HT-29 (cell line): ENCODE measurements around the gene PROZ. TPM values are rescaled to one million over a fixed set of nuclear protein-coding genes. Genes with fewer than 3 reads are reported as not detected.

ENCODE experiments used
- DNase-seq: peaks from one replicate; pipeline ENCODE4 v3.0.0-alpha.2; 2015; ENCODE audit warnings: low spot score
- total RNA-seq: library from RNA; depleted of rRNA; stranded (reverse); fragments of >200 nt; shearing (Covaris generic); gene quantifications from 2 replicates; pipeline ENCODE4 v1.2.3, GENCODE V29; 2014

The PROZ gene
- total RNA-seq, 1 experiment from 2014 or later = not detected

DNA sequence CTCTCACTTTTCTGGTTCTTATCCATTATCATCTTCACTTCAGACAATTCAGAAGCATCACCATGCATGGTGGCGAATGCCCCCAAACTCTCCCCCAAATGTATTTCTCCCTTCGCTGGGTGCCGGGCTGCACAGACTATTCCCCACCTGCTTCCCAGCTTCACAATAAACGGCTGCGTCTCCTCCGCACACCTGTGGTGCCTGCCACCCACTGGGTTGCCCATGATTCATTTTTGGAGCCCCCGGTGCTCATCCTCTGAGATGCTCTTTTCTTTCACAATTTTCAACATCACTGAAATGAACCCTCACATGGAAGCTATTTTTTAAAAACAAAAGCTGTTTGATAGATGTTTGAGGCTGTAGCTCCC is 38.6 kb upstream of the PROZ start:
- DNase-seq = no peak

DNA sequence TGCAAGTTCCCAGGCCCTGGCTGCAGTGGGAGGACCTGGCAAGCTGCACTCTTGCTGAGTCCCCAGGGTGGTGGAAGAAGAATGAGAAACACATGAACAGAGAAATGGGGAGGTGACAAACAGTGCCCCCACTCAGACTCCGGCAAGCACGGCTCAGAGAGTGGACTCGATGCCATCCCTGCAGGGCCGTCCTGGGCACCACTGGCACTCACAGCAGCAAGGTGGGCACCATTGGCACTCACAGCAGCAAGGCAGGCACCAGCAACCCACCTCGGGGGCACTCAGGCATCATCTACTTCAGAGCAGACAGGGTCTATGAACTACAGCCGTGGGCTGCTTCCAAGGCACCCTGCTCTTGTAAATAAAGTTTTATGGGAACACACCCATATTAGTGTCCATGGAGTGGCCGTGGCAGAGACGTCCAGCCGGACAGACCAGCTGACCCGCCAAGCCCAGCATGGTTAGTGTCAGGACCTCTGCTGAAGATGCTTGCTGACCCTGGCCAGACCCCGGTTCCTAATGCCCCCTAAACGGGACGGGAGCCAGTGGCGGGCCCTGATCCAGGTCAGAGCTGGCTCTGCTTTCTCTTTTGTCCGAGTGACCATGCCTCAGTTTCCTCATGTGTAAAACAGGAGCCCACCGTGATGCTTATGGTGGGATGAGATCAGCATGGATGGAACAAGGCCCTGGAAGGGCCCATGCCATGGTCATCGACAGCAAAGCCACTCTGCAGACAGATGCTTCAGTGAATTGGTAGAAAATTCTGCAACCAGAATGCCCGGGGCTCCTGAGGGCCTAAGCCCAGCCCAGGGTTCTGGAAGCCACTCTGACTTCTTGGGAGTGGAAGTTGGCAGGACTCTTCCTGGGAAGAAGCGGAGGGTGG is 37.9 kb upstream of the PROZ start:
- DNase-seq = no peak

DNA sequence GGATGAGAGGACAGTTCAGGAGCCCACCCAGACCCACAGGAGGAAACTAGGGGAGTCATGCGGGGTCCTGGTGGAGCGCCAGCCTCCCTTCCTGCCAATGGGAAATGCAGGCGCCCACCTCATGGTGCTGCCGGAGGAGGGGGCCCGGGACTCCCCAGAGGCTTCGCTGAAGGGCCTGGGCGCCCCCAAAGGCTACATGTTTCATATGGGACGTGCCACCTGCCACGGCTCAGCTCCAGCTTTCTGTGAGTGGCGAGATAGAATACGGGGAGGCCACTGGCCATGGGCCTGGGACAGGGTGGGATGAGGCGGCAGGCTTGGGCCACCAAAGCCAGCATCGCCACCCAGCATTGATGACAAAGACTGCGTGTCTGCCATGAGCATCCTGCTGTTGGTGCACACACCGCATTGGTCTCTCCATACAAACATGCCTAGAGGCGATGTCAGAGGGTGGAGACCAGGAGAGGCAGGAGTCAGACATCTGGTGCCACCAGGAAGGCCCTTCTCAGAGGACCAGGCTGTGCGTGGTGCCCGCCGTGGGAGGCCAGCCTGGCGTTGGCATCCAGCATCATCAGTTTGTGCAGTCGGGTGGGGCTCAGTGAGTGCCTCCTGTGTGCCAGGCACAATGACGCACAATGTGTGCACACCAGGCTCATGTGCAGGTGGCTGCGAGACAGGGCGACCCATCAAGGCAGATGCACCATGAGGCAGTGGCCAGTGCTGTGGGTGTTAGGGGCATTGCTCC is 37.1 kb upstream of the PROZ start:
- no peak for DNase-seq

DNA sequence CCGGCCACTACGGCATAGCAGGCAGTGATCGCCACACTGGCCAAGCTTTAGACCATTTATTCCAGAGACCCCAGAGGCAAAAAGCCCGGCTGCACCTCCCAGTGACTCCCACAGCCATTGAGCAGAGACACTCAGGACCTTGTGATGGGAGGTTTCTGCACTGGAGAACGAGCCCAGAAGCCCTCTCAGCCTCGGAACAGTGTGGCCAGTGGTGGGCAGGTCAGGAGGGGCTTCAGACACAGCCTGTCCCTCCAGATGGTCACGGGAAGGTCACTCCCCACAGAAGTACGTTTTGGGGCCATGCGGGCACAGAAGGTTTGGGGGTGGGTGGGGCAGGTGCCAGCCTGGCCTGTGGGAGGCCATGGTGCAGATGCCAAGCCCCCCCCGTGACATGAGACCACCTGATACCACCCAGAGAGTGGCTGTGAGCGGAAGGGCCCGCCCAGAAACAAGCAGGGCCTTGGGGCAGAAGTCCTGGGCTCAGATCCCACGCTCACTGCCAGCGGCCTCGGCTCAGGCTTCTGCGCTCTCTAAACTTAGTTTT is 36.4 kb upstream of the PROZ start:
- no peak for DNase-seq

DNA sequence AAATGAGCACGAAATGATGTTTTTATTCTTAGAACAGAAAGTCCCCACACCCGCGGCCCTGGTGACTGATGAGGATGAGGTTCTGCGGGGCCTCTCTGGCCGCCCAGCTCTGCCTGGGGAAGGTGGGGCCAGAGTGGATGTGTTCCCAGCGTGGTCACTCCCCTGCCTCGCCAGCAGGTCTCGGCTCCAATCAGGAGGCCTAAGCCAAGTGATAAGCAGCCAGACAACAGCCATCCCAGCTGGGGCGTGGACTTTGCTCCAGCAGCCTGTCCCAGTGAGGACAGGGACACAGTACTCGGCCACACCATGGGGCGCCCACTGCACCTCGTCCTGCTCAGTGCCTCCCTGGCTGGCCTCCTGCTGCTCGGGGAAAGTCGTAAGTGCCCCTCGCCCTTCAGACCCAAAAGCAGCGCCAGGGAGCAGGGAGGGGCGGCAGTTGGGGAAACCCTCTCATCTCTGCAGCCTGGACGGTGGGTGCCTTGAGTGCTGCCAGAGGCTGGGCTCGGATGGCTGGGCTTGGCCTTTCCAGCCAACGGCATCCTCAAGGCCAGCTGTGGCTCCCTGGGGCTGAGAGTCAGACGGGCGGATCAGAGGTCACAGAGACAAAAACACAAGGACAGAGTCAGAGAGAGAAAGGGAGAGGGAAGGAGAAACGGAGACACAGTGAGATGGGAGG is 35.8 kb upstream of the PROZ start, which contains the start of gene F10:
Gene F10 (plus strand): TSS at position 250 of the 676 bp plus-strand sequence. CDS start 57 bp downstream, at position 307.
- DNase-seq = peak; percentile 42

DNA sequence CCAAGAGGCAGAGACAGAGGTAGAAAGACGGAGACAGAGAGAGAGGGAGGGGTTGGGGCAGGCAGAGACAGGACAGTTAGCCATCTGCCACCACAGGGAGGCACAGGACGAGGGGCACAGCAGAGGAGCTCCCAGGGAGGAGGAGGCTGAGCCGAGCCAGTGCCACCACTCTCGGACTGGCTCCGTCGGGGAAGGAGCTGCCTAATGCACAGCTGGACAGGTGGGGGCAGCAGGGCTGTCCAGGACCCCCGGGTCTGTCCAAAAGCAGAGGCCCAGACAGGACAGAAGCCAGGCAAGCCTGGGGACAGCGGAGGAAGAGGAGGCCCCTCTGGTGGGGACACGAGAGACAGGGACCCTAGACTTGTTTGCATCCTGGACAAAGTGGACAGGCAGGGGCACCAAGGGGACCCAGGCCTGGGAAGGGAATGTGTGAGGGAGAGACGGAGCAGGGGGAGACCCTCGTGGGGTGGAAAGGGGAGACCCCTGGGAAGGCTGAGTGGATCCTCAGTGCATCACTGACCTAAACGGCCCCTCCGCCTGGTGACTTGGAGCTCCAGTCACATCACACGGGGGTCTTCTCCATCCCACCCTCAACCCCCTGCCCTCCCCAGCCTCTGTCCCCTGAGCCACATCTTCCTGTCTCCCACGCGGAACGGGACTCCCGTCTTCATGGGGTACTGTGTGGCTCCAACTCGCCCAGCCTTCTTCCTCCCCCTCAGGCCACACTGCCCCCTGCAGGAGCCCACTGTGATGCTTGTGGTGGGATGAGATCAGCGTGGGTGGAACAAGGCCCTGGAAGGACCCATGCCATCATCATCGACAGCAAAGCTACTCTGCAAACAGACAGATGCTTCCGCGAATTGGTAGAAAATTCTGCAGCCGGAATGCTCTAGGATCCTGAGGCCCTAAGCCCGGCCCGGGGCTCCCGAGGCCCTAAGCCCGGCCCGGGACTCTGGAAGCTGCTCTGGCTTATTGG is 34.9 kb upstream of the PROZ start:
- DNase-seq = no peak

DNA sequence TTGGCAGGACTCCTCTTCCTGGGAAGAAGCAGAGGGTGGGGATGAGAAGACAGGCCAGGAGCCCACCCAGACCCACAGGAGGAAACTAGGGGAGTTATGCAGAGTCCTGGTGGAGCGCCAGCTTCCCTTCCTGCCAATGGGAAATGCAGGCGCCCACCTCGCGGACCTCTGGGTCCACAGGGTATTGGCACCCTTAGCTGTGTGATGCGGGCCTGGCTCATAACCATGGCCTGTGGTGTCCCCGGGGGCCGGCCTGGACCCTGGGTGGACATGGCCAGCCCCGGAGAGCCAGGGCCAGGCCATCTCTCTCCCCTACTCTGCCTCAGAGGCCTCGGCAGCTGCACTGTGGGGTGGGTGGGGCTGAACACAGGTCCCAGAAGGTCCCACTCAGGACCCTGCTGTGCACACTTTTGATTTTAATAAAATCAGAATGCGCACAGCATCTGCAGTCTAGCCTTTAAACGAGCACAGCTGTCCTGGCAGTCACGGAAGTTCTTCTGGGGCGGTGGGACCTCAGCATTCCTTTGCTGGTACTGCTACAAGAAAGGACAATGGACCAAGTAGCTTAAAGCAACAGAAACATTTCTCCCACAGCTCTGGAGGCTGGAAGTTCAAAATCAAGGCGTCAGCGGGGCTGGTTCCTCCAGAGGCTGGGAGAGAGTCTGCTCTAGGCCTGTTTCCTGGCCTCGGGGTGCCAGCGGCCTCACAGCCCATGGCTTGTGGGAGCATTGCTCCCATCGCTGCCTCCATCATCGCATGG is 34.1 kb upstream of the PROZ start:
- no peak for DNase-seq

DNA sequence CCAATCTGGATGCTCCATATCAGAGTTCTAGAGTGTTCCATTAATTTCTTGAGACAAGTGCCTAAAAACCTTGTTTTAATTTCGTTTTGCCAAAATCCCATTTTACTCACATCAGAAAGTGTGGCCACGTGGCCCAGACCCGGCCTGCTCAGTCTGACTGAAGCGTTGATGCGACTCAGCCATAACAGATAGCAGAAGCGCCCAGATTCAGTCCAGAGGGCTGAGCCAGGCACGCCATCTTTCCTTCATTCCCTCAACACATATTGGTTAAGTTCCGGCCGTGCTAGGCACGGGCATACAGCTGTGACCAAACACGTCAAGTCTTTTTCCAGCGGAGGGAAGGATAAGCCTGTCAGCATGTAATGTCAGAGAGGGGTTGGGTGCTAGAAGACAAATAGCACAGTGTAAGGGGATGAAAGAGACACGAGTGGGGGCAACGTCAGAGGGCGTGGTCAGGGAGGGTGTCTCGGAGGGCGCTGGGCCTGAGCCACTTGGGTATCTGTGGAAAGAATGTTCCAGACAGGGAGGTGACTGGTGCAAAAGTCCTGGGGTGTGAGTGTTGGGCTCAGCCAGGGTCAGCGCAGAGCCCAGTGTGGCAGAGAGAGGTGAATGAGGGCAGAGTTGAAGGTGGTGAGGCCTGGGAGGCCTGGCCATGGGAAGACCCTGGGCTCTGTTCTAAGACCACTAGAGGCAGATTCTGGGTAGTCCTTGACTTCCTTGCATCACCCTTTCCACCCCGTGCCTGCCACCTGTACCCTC is 32.8 kb upstream of the PROZ start:
- no peak for DNase-seq

DNA sequence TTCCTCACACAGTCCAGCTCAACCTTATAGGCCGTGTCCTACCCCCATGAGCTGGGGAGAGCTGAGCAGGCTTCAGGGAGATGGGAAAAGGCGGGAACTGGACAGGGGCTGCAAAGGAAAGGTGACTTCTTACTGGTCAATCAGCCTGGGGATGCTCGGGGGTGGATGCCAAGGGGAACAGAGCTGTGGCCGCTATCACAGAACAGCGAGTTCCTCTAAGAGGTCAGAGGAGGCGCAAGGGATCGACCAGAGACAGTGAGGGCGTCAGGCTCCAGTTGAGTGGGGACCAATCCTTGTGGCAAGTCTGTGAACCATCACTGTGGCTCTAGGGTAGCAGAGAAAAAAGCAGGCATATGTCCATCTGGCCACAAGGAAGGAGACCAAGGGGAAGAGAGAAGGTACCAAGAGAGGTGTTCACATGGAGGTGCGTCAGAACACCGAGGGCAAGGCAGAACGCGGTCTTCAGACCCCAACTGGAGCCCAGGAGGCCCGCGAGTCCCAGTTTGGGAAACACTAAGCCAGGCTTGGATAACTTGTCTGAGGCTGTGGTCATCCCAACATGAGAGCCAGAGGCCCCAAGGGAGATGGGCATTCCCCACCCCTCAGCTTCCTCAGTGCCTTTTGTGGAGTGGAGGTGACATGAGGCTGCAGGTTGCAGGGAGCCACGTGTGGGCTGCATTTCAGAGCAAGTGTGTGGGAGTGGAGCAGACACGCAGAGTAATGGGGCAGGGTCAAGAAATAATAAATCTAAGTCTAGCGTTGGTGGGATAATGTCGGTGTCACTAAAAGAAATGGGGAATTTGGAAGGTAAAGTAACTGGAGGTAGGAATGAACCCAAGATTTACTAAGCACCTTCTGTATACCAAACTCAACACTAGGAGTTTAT is 31.9 kb upstream of the PROZ start:
- no peak for DNase-seq

DNA sequence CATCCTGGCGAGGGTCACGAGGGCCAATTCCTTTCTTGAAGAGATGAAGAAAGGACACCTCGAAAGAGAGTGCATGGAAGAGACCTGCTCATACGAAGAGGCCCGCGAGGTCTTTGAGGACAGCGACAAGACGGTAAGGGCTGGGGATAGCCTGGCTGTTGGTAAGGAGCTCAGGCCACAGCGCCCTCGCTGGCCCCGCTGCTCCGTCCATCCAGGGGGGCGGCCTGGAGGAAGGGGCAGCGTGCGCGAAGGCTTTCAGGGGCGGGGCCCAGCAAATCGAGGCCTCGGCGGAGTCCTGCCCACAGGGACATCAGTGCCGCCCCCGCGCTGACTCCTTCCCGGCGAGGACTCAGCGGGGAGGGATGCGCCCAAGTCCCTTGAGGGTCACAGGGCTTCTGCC is 29.0 kb upstream of the PROZ start:
- no peak for DNase-seq

DNA sequence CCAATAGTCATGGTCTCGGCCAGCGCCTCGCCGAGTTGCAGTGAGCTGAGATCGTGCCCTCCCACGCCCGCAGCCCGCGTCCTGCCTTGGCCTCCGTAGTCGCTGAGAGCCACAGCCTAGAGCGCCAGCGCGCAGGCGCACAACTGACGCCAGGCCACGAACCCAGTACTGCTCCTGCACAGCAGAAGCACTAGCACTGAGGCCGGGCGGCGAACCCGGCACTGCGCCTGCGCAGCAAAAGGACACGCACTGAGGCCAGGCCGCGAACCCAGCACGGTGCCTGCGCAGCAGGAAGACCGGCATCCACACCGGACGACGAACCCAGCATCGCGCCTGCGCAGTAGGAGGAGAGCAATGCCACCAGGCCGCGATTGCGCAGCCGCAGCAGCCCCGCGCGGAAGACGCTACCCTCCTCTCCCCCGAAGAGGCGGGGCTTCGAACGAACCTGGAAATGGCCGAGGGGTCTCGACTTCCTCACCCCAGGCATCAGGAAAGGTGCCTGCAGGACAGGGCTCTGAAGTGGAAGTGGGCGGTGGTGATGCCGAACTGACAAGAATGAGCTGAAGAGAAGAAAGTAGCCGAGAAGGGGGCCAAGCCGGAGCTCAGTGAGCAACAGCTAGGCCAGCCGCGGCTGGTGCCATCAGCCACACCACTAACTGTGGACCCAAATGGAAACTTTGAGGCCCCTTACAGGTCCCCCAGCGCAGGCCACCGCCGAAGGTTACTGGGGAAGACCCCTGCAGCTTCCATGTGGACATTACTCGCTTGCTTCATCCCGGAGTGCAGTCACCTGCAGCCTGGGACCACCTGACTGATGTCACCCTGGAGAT is 28.3 kb upstream of the PROZ start:
- no peak for DNase-seq

DNA sequence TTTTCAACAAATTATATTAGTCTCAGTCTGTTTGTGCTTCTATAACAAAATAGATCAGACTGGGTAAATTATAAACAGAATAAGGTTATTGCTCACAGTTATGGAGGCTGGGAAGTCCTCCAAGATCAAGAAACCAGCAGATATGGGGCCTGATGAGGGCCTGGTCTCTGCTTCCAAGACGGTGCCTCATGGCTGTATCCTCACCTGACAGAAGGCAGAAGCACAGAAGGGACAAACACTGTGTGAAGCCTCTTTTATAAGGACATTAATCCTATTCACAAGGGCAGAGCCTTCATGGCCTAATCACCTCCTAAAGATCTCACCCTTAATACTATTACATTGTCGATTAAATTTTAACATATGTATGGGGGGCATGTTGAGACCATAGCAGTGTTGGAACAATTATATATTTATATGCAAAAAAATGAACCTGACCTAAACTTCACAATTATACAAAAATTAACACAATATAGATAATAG is 23.1 kb upstream of the PROZ start:
- no peak for DNase-seq

DNA sequence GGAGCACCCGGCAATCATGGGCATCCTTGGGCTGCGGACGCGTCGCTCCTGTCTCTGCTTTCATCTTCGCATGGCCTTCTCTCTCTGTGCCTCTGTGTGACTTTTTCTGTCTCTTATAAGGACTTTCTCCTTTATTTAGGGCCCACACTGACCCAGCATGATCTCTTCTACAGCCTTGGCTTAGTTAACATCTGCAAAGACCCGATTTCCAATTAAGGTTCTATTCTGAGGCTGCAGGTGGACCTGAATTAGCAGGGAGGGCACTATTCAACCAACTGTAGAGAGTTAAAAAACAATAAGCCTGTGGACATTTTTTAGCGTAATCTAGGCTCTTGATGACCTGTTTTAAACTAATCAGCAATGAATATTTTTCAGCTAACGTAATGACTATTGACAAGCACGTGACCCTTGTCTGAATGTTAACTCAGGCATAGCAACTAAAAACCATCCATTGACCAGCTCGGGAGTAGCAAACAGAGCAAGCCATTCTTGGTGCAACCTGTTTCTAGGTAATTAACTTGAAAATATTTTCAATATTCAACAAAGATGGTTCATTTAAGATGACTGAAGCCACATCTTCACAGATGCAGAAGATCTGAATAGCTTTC is 20.7 kb upstream of the PROZ start:
- no peak for DNase-seq

DNA sequence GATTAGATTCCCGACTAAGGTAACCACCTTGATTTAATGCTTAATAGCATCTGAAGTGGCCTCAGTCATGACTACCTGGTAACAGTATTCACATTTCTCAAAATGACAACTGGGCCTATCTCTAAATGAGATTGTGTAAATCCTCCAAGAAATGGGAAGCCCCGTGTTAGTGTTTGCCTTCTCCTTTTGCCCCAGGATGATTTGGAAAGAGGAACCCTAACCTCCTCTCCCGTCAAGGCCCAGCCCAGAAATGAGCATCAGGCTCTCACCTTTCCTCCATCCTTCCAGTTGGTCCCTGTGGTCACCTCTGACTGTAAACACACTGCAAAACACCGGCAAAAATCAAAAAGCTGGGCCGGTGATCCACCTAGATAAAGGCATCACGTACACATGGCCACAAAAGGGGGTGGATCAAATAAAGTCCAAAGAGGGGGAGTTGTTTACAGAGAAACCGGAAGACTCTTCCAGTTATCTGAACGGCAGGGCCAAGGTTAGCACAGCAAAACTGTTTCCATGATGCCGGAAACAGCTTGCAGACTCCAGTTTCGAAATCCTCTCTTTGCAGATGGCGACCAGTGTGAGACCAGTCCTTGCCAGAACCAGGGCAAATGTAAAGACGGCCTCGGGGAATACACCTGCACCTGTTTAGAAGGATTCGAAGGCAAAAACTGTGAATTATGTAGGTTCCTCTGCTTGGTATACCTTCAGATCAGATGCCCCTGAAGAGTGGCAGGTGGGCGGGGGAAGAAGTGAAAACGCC is 19.5 kb upstream of the PROZ start:
- DNase-seq = no peak

DNA sequence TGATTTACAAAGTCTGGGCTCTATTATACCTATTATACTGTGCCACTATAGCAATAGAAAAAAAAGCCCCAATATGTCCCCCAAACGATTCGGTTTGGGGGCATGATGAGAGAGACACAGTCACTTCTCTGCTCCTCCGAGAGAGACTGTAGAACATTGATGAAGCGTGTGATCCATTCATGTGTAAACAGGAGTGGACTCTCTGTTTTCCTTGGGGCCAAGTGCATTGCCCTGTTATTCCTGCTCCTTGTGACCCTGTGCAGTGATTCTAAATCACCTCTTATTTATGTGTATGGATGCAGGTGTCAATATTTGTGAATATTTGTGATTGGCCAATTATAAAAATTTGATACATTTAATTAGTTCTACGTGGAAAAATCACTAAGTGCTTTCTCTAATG is 18.9 kb upstream of the PROZ start:
- DNase-seq = no peak
